Measurements from ENCODE around the gene NMNAT2.
A peak's percentile ranks its signal among the peaks of the same experiment; 100 is the strongest.

Gene NMNAT2

GRCh38 chr1:183310753-183311479 lies 107.3 kb downstream of the NMNAT2 start:
- no peak overlapping the region for H3K4me3 ChIP-seq (ENCODE audit: low read depth, low read length)
- DNase-seq (ENCODE audit: low read depth), result no peak
- no peak for TF ChIP-seq CTCF (IDR thresholded peaks at IDR 0.05; ENCODE audit: control insufficient read depth, extremely low read depth, insufficient read depth)

GRCh38 chr1:183308719-183309118 lies 109.5 kb downstream of the NMNAT2 start:
- no peak for DNase-seq (ENCODE audit: low read depth)
- TF ChIP-seq CTCF (IDR thresholded peaks at IDR 0.05; ENCODE audit: control insufficient read depth, extremely low read depth, insufficient read depth), result no peak
- H3K4me3 ChIP-seq (ENCODE audit: low read depth, low read length), result no peak overlapping the region

GRCh38 chr1:183306317-183307042 lies 111.7 kb downstream of the NMNAT2 start:
- H3K4me3 ChIP-seq (ENCODE audit: low read depth, low read length), result no peak overlapping the region
- peak; percentile 50 for DNase-seq (ENCODE audit: low read depth)
- TF ChIP-seq CTCF (IDR thresholded peaks at IDR 0.05; ENCODE audit: control insufficient read depth, extremely low read depth, insufficient read depth), result peak; percentile 42

- no peak for TF ChIP-seq CTCF (IDR thresholded peaks at IDR 0.05; ENCODE audit: control insufficient read depth, extremely low read depth, insufficient read depth)
- no peak overlapping the region for H3K4me3 ChIP-seq (ENCODE audit: low read depth, low read length)
- DNase-seq (ENCODE audit: low read depth), result no peak
Observed at GRCh38 chr1:183304440-183305107, 113.6 kb downstream of the NMNAT2 start.

GRCh38 chr1:183303901-183304300 lies 114.3 kb downstream of the NMNAT2 start:
- TF ChIP-seq CTCF (IDR thresholded peaks at IDR 0.05; ENCODE audit: control insufficient read depth, extremely low read depth, insufficient read depth), result no peak
- DNase-seq (ENCODE audit: low read depth), result no peak
- H3K4me3 ChIP-seq (ENCODE audit: low read depth, low read length), result no peak overlapping the region

- no peak for TF ChIP-seq CTCF (IDR thresholded peaks at IDR 0.05; ENCODE audit: control insufficient read depth, extremely low read depth, insufficient read depth)
- no peak for DNase-seq (ENCODE audit: low read depth)
- no peak overlapping the region for H3K4me3 ChIP-seq (ENCODE audit: low read depth, low read length)
Observed at GRCh38 chr1:183303323-183303645, 114.9 kb downstream of the NMNAT2 start.
